Measurements from ENCODE around the gene IGSF1. TPM values are rescaled to one million over a fixed set of nuclear protein-coding genes. Genes with fewer than 3 reads are reported as not detected.

IGSF1 gene
- total RNA-seq, 4 donors from 2014 or later = 1.2 to 4.3 (median 3.0) TPM

DNA sequence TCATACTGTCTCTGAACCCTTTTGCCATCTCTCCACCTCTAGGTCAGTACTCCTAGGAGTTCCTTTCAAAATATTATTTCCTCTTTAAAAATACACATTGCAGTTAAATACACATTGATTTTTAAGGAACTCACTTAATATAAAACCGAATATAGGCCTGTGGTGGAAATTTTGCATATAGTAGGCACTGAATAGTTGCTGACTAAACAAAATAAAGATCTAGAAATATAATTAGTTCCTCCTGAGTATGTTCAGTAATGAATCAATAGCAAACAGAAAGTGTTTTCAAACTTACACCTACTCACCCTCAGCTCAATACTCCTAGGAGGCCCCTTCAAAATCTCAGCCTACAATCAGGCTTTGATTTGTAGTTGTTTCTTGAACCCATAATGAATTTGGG, 61.5 kb downstream of the IGSF1 start:
- no peak overlapping the region for H3K4me3 ChIP-seq
- DNase-seq (ENCODE audit: extremely low spot score) = no peak
- no peaks in the 10 kb centered on the region for H3K9me3 ChIP-seq
- H3K27ac ChIP-seq (replicated peaks in 1 of 4) = no peak overlapping the region
- no peaks in the 10 kb centered on the region for H3K27me3 ChIP-seq
- H3K4me1 ChIP-seq = no peaks in the 10 kb centered on the region
- H3K36me3 ChIP-seq = no peaks in the 10 kb centered on the region
- intact Hi-C loops (cut with DNase I) = no loop called here
- TF ChIP-seq POLR2A (IDR thresholded peaks at IDR 0.05; ENCODE audit: low read depth) (no peak), POLR2AphosphoS5 (IDR thresholded peaks at IDR 0.05) (no peak), EP300 (IDR thresholded peaks at IDR 0.05) (no peak)
- TF ChIP-seq, protein P1, sequence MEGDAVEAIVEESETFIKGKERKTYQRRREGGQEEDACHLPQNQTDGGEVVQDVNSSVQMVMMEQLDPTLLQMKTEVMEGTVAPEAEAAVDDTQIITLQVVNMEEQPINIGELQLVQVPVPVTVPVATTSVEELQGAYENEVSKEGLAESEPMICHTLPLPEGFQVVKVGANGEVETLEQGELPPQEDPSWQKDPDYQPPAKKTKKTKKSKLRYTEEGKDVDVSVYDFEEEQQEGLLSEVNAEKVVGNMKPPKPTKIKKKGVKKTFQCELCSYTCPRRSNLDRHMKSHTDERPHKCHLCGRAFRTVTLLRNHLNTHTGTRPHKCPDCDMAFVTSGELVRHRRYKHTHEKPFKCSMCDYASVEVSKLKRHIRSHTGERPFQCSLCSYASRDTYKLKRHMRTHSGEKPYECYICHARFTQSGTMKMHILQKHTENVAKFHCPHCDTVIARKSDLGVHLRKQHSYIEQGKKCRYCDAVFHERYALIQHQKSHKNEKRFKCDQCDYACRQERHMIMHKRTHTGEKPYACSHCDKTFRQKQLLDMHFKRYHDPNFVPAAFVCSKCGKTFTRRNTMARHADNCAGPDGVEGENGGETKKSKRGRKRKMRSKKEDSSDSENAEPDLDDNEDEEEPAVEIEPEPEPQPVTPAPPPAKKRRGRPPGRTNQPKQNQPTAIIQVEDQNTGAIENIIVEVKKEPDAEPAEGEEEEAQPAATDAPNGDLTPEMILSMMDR (IDR thresholded peaks at IDR 0.05) = no peak
- WGBS = 54% methylated on average over 1 of the region's 1 CpG

DNA sequence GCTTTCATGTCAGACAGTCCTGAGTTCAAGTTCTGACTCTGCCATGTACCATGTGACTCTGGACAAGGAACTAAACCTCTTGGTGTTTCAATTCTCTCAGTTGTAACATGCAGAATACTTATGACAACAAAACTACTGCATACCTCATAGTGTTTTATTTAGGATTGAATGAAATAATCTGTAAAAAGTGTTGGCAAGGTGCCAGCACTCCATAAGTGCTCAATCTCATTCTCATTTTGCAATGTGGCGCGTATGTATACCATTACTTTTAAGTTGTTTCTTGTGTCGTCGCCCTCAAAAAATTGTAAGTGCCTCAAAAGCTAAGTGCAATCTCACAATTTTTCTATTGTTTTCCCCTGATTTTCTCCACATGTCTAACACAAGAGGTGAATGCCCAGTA, 62.5 kb downstream of the IGSF1 start:
- H3K27ac ChIP-seq (replicated peaks in 1 of 4) = no peak overlapping the region
- no peaks in the 10 kb centered on the region for H3K9me3 ChIP-seq
- H3K36me3 ChIP-seq = no peaks in the 10 kb centered on the region
- H3K4me1 ChIP-seq = no peaks in the 10 kb centered on the region
- DNase-seq (ENCODE audit: extremely low spot score) = no peak
- H3K4me3 ChIP-seq = no peak overlapping the region
- no peak for TF ChIP-seq POLR2A (IDR thresholded peaks at IDR 0.05; ENCODE audit: low read depth)
- TF ChIP-seq, protein P1 (IDR thresholded peaks at IDR 0.05) = no peak
- no peak for TF ChIP-seq EP300 (IDR thresholded peaks at IDR 0.05)
- no peak for TF ChIP-seq POLR2AphosphoS5 (IDR thresholded peaks at IDR 0.05)
- WGBS = 85% methylated on average over 4 of the region's 4 CpGs
- intact Hi-C loops (cut with DNase I) = no loop called here
- H3K27me3 ChIP-seq = no peaks in the 10 kb centered on the region

DNA sequence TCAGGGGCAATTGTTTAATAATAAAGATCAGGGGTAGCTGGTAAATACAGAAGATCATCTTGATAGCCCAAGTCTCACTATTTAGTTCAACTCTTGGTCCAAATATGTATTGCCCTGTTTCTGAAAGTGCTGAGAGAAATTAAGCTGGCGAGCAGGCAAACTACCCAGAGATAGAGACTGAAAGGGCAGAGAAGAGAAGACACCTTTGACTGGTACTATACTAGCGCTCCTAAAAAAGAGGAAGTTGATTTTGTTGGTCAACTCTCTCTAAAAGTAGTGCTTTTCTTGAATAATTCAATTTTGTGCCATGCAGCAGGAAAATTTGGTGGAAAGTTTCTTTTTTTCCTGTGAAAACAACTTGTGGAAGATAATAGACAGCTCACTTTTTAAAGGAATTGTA, 64.0 kb downstream of the IGSF1 start:
- 70% methylated on average over 2 of the region's 2 CpGs for WGBS
- no peak for DNase-seq (ENCODE audit: extremely low spot score)
- Histone ChIP-seq H3K9me3 (no peaks in the 10 kb centered on the region), H3K27me3 (no peaks in the 10 kb centered on the region), H3K4me1 (no peaks in the 10 kb centered on the region), H3K4me3 (no peak overlapping the region), H3K27ac (replicated peaks in 1 of 4) (no peak overlapping the region), H3K36me3 (no peaks in the 10 kb centered on the region)
- intact Hi-C loops (cut with DNase I) = no loop called here
- TF ChIP-seq POLR2AphosphoS5 (IDR thresholded peaks at IDR 0.05) (no peak), POLR2A (IDR thresholded peaks at IDR 0.05; ENCODE audit: low read depth) (no peak), EP300 (IDR thresholded peaks at IDR 0.05) (no peak)
- TF ChIP-seq, protein P1 (IDR thresholded peaks at IDR 0.05) = no peak

Other genes starting within 250 kb of the IGSF1 start
- 1 to 10 TPM in 1 of 4 donors, under 1 TPM in 2, not detected in 1; 0.32 to 1.2 (median 0.34) TPM for gene ARHGAP36, start 231.0 kb downstream of the IGSF1 start, total RNA-seq

All from esophagus muscularis mucosa (tissue), 4 donors.